ENCODE results near the gene EHHADH. TPM values are rescaled to one million over a fixed set of nuclear protein-coding genes. Genes with fewer than 3 reads are reported as not detected.
"Not testable (repeated sequence)": the region's sequence is repeated elsewhere in the genome, so short reads cannot be mapped to it uniquely, and the experiment has no call there.

The EHHADH gene
- 1 to 10 TPM; 4.8 to 7.1 (median 6.3) TPM for total RNA-seq

DNA sequence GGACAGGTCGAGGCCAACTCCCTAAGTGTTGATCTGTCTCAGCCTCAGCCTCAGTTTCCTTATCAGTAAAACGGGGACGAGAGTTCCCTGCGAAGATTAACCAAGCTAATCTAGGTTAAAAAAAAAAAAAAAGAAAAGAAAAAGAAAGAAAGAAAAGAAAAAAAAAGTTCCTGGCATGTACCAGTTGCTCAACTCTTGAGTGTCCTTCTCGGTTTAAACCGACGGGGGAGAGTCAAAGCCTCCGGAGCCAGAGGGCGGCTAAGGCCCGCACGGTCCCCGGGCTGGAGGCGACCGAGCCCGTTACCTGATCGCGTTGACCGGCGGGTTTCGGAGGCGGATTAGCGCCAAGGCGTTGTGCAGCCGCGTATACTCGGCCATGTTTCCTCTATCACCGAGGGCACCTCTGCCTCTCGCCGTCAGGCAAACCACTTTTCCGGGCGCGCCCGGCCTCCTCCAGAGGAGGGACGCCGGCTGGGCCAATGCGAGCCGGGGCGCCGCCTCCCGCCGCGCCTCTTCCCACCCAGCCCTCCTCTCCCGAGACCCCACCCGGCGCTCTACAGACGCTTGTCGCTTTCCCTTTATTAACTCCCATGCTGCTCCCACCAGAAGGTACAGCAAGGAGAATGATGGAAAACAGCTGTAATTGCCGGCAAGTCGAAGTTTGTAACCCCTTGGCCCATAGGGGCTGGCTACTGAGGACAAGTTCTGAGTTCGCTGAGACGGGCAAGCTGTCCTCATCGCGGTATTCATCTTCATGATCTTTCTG, at the start of gene EHHADH:
EHHADH (minus strand) TSS at position 405 of the 766 bp plus-strand sequence; CDS start at position 378, 27 bp downstream.
- H3K9me3 ChIP-seq = no peaks in the 10 kb centered on the region
- H3K4me1 ChIP-seq = peaks cover 5% of the 10 kb centered on the region
- peak within 1 kb of the TSS; percentile 15 for H3K27ac ChIP-seq
- DNase-seq (ENCODE audit: low spot score in 2 of 2) = peak; percentile 71 to 84
- WGBS = 7% methylated on average over 30 of the region's 53 CpGs
- H3K27me3 ChIP-seq = no peaks in the 10 kb centered on the region
- H3K4me3 ChIP-seq = peak within 1 kb of the TSS; percentile 58
- H3K36me3 ChIP-seq = peaks cover 3% of the 10 kb centered on the region
- TF ChIP-seq POLR2A (IDR thresholded peaks at IDR 0.05) (no peak), EP300 (IDR thresholded peaks at IDR 0.05) (no peak), POLR2AphosphoS5 (IDR thresholded peaks at IDR 0.05) (no peak)
- TF ChIP-seq, protein P1, sequence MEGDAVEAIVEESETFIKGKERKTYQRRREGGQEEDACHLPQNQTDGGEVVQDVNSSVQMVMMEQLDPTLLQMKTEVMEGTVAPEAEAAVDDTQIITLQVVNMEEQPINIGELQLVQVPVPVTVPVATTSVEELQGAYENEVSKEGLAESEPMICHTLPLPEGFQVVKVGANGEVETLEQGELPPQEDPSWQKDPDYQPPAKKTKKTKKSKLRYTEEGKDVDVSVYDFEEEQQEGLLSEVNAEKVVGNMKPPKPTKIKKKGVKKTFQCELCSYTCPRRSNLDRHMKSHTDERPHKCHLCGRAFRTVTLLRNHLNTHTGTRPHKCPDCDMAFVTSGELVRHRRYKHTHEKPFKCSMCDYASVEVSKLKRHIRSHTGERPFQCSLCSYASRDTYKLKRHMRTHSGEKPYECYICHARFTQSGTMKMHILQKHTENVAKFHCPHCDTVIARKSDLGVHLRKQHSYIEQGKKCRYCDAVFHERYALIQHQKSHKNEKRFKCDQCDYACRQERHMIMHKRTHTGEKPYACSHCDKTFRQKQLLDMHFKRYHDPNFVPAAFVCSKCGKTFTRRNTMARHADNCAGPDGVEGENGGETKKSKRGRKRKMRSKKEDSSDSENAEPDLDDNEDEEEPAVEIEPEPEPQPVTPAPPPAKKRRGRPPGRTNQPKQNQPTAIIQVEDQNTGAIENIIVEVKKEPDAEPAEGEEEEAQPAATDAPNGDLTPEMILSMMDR (IDR thresholded peaks at IDR 0.05) = no peak

DNA sequence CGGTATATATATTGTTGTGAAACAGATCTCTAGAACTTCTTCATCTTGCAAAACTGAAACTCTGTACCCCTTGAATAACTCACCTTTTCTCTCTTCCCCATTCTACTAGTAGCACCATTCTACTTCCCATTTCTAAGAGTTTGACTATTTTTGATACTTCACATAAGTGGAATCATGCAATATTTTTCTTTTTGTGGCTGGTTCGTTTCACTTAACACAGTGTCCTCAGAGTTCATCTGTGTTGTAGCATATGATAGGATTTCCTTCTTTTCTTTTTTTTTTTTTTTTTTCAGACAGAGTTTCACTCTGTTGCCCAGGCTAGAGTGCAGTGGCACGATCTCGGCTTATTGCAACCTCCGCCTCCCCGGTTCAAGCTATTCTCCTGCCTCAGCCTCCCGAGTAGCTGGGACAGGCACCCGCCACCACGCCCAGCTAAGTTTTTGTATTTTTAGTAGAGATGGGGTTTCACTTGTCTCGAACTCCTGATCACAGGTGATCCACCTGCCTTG, 46.1 kb upstream of the EHHADH start:
- not testable (repeated sequence) for H3K4me3 ChIP-seq; H3K36me3 ChIP-seq; DNase-seq (ENCODE audit: low spot score in 2 of 2); H3K27me3 ChIP-seq; H3K4me1 ChIP-seq; H3K27ac ChIP-seq; H3K9me3 ChIP-seq
- 90% methylated on average over 10 of the region's 10 CpGs for WGBS

DNA sequence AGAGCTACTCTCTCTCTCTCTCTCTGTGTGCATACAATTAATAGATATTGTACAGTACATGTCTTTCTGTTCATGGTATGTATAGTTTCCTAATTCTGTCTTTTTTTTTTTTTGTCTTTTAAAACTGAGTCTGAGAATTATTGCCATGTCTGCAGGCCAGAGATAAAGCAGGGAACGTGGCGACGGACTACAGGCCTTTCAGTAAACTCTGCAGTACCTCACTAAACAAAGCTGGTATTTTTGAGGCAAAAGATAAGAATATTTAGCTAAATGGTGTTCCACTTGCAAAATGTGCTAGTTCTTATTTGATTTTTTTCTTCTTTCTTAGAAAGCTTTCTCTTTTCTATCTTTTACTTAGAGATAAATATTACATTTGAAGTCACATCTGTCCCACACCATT, 44.0 kb upstream of the EHHADH start:
- TF ChIP-seq POLR2AphosphoS5 (IDR thresholded peaks at IDR 0.05) (no peak), POLR2A (IDR thresholded peaks at IDR 0.05) (no peak), EP300 (IDR thresholded peaks at IDR 0.05) (no peak)
- TF ChIP-seq, protein P1 (IDR thresholded peaks at IDR 0.05) = no peak
- no peak overlapping the region for H3K27ac ChIP-seq
- H3K4me1 ChIP-seq = peaks cover 3% of the 10 kb centered on the region
- no peaks in the 10 kb centered on the region for H3K9me3 ChIP-seq
- H3K36me3 ChIP-seq = no peaks in the 10 kb centered on the region
- DNase-seq (ENCODE audit: low spot score in 2 of 2) = no peak
- WGBS = 92% methylated on average over 3 of the region's 3 CpGs
- no peak overlapping the region for H3K4me3 ChIP-seq
- no peaks in the 10 kb centered on the region for H3K27me3 ChIP-seq

DNA sequence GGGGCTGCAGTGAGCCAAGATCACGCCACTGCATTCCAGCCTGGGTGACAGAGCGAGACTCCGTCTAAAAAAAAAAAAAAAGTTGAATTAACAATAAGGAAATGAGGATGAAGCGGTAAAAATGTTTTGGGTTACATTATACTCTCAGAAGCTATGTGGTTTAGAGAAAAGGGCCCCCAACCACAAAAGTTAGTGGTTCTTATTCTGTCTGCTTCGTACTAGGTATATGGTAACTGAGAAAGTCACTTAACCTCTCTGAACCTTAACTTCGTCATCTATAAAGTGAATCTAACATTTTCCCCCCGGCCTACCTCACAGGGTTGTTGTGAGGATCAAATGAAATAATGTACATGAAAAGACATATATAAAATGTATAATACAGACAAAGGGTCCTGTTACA, 38.4 kb upstream of the EHHADH start:
- Histone ChIP-seq H3K4me3 (no peak overlapping the region), H3K4me1 (no peaks in the 10 kb centered on the region), H3K27ac (no peak overlapping the region), H3K36me3 (no peaks in the 10 kb centered on the region), H3K27me3 (no peaks in the 10 kb centered on the region), H3K9me3 (no peaks in the 10 kb centered on the region)
- TF ChIP-seq, protein P1 (IDR thresholded peaks at IDR 0.05) = no peak
- TF ChIP-seq EP300 (IDR thresholded peaks at IDR 0.05) = no peak
- TF ChIP-seq POLR2A (IDR thresholded peaks at IDR 0.05) = no peak
- no peak for TF ChIP-seq POLR2AphosphoS5 (IDR thresholded peaks at IDR 0.05)
- no peak for DNase-seq (ENCODE audit: low spot score in 2 of 2)
- 95% methylated on average over 7 of the region's 7 CpGs for WGBS

DNA sequence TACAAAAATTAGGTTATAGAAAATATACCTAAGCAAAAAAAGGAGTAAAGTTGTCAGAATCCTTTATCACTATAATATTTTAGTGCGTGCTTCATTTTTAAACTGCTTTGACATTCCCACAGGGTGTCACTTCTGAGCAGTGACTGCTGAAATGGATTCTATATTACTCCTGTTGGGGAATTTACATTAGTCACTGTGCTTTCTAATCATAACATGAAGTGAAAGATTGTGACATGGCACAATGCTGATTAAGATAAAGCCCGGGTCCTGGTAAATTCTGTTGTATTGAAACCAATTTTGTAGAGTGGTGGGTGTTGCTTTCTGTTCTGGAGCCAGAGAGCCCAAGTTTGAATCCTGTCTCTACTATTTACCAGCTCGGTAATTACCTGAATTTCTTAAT, 36.4 kb upstream of the EHHADH start:
- WGBS = 71% methylated on average over 3 of the region's 3 CpGs
- TF ChIP-seq POLR2AphosphoS5 (IDR thresholded peaks at IDR 0.05) (no peak), POLR2A (IDR thresholded peaks at IDR 0.05) (no peak), EP300 (IDR thresholded peaks at IDR 0.05) (no peak)
- TF ChIP-seq, protein P1 (IDR thresholded peaks at IDR 0.05) = no peak
- H3K27ac ChIP-seq = no peak overlapping the region

More for the DNA sequence above, 36.4 kb upstream of the EHHADH start:
- Histone ChIP-seq H3K4me1 (no peaks in the 10 kb centered on the region), H3K4me3 (no peak overlapping the region), H3K36me3 (no peaks in the 10 kb centered on the region), H3K9me3 (no peaks in the 10 kb centered on the region), H3K27me3 (no peaks in the 10 kb centered on the region)
- no peak for DNase-seq (ENCODE audit: low spot score in 2 of 2)
